ENCODE results near the gene FERMT2.
A peak's percentile ranks its signal among the peaks of the same experiment; 100 is the strongest.

FERMT2 gene

DNA sequence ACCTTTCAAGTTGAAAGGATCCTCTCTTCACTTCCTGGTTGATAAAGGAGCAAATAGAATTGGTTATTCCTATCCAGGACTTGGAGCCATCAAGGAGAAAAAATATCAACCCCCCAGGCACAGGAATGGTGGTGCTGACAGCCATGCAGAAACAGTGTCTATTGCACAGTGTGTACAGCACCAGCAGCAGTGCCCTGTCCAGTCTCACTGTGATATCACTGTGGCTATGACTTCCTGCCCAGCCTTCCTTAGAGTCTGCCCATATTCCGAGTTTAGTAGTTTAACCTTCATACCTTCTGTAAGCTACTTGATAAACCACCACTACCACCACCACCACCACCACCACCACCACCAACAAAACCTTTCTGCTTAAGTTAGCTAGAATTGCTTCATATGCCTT is 45.1 kb upstream of the FERMT2 start:
- no peak overlapping the region for H3K4me3 ChIP-seq (ENCODE audit: low read length, poor library complexity, severe bottlenecking)
- H3K9me3 ChIP-seq (ENCODE audit: insufficient read depth, low read depth, low read length): no peaks in the 10 kb centered on the region
- H3K9me2 ChIP-seq (replicated peaks; ENCODE audit: low read depth, low read length): no peaks in the 10 kb centered on the region
- peak overlapping the region; percentile 59 for H2AFZ ChIP-seq (ENCODE audit: low read length)
- TF ChIP-seq, protein P1, sequence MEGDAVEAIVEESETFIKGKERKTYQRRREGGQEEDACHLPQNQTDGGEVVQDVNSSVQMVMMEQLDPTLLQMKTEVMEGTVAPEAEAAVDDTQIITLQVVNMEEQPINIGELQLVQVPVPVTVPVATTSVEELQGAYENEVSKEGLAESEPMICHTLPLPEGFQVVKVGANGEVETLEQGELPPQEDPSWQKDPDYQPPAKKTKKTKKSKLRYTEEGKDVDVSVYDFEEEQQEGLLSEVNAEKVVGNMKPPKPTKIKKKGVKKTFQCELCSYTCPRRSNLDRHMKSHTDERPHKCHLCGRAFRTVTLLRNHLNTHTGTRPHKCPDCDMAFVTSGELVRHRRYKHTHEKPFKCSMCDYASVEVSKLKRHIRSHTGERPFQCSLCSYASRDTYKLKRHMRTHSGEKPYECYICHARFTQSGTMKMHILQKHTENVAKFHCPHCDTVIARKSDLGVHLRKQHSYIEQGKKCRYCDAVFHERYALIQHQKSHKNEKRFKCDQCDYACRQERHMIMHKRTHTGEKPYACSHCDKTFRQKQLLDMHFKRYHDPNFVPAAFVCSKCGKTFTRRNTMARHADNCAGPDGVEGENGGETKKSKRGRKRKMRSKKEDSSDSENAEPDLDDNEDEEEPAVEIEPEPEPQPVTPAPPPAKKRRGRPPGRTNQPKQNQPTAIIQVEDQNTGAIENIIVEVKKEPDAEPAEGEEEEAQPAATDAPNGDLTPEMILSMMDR (conservative IDR thresholded peaks at IDR 0.05; ENCODE audit: low read length): no peak
- TF ChIP-seq EZH2phosphoT487 (IDR thresholded peaks at IDR 0.05; ENCODE audit: borderline replicate concordance): no peak
- H3K4me2 ChIP-seq (ENCODE audit: low read depth, low read length, poor library complexity, severe bottlenecking): no peak overlapping the region
- no peaks in the 10 kb centered on the region for H3K4me1 ChIP-seq (ENCODE audit: insufficient read depth, low read length, poor library complexity, severe bottlenecking)
- H3F3A ChIP-seq (ENCODE audit: low read depth): no peaks in the 10 kb centered on the region
- no peaks in the 10 kb centered on the region for H3K27me3 ChIP-seq (ENCODE audit: insufficient read depth, low read length, poor library complexity, severe bottlenecking)
- no peaks in the 10 kb centered on the region for H3K36me3 ChIP-seq (ENCODE audit: insufficient read depth, low read length)
- H3K9ac ChIP-seq (ENCODE audit: low read depth, low read length, poor library complexity, severe bottlenecking): no peak overlapping the region
- no peaks in the 10 kb centered on the region for H4K20me1 ChIP-seq (ENCODE audit: insufficient read depth, low read length, poor library complexity, severe bottlenecking)
- H3K79me2 ChIP-seq (ENCODE audit: insufficient read depth, low read length): no peaks in the 10 kb centered on the region

DNA sequence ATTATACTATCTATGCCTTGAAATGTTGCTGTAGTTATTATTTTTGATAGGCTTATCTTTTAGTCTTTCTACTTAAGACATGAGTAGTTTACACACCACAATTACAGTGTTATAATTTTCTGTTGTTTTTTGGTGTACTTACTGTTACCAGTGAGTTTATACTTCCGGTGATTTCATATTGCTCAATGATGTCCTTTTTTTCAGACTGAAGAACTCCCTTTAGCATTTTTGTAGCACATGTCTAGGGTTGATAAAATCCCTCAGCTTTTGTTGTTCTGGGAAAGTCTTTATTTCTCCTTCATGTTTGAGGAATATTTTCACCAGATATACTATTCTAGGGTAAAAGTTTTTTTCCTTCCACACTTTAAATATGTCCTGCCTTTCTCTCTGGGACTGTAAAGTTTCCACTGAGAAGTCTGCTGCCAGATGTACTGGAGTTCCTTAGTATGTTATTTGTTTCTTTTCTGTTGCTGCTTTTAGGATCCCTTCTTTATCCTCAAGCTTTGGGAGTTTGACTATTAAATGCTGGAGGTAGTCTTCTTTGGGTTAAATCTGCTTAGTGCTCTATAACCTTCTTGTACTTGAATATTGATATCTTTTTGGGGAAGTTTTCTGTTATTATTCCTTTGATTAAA is 41.5 kb upstream of the FERMT2 start:
- no peaks in the 10 kb centered on the region for H3K79me2 ChIP-seq (ENCODE audit: insufficient read depth, low read length)
- TF ChIP-seq, protein P1 (conservative IDR thresholded peaks at IDR 0.05; ENCODE audit: low read length): no peak
- TF ChIP-seq EZH2phosphoT487 (IDR thresholded peaks at IDR 0.05; ENCODE audit: borderline replicate concordance): no peak
- no peak overlapping the region for H3K9ac ChIP-seq (ENCODE audit: low read depth, low read length, poor library complexity, severe bottlenecking)
- no peak overlapping the region for H3K4me3 ChIP-seq (ENCODE audit: low read length, poor library complexity, severe bottlenecking)
- no peaks in the 10 kb centered on the region for H3K36me3 ChIP-seq (ENCODE audit: insufficient read depth, low read length)
- no peaks in the 10 kb centered on the region for H4K20me1 ChIP-seq (ENCODE audit: insufficient read depth, low read length, poor library complexity, severe bottlenecking)
- H3K9me3 ChIP-seq (ENCODE audit: insufficient read depth, low read depth, low read length): no peaks in the 10 kb centered on the region
- no peak overlapping the region for H3K4me2 ChIP-seq (ENCODE audit: low read depth, low read length, poor library complexity, severe bottlenecking)
- H3F3A ChIP-seq (ENCODE audit: low read depth): no peaks in the 10 kb centered on the region
- H3K27me3 ChIP-seq (ENCODE audit: insufficient read depth, low read length, poor library complexity, severe bottlenecking): no peaks in the 10 kb centered on the region
- H2AFZ ChIP-seq (ENCODE audit: low read length): peak overlapping the region; percentile 8; the same call in 1 of the 2 replicates
- H3K4me1 ChIP-seq (ENCODE audit: insufficient read depth, low read length, poor library complexity, severe bottlenecking): no peaks in the 10 kb centered on the region
- no peaks in the 10 kb centered on the region for H3K9me2 ChIP-seq (replicated peaks; ENCODE audit: low read depth, low read length)

- no peak overlapping the region for H3K4me2 ChIP-seq (ENCODE audit: low read depth, low read length, poor library complexity, severe bottlenecking)
- no peaks in the 10 kb centered on the region for H3F3A ChIP-seq (ENCODE audit: low read depth)
- no peak overlapping the region for H2AFZ ChIP-seq (ENCODE audit: low read length)
- no peak overlapping the region for H3K9ac ChIP-seq (ENCODE audit: low read depth, low read length, poor library complexity, severe bottlenecking)
- H3K9me2 ChIP-seq (replicated peaks; ENCODE audit: low read depth, low read length): no peaks in the 10 kb centered on the region
- H3K9me3 ChIP-seq (ENCODE audit: insufficient read depth, low read depth, low read length): no peaks in the 10 kb centered on the region
- H4K20me1 ChIP-seq (ENCODE audit: insufficient read depth, low read length, poor library complexity, severe bottlenecking): no peaks in the 10 kb centered on the region
- no peaks in the 10 kb centered on the region for H3K27me3 ChIP-seq (ENCODE audit: insufficient read depth, low read length, poor library complexity, severe bottlenecking)
- H3K79me2 ChIP-seq (ENCODE audit: insufficient read depth, low read length): no peaks in the 10 kb centered on the region
- H3K36me3 ChIP-seq (ENCODE audit: insufficient read depth, low read length): no peaks in the 10 kb centered on the region
- no peaks in the 10 kb centered on the region for H3K4me1 ChIP-seq (ENCODE audit: insufficient read depth, low read length, poor library complexity, severe bottlenecking)
- no peak overlapping the region for H3K4me3 ChIP-seq (ENCODE audit: low read length, poor library complexity, severe bottlenecking)
- TF ChIP-seq, protein P1 (conservative IDR thresholded peaks at IDR 0.05; ENCODE audit: low read length): no peak
- TF ChIP-seq EZH2phosphoT487 (IDR thresholded peaks at IDR 0.05; ENCODE audit: borderline replicate concordance): no peak
These were observed 37.3 kb upstream of the FERMT2 start for GRCh38 chr14:52988139-52988538.
